ENCODE results near the gene OSCAR.

GRCh38 chr19:54128796-54129616 is 28.4 kb upstream of the OSCAR start:
- TF ChIP-seq POLR2A (IDR thresholded peaks at IDR 0.05; ENCODE audit: low read depth, low read length) (no peak), CTCF (IDR thresholded peaks at IDR 0.05 in 2 of 3, conservative IDR thresholded peaks at IDR 0.05 in 1 of 3; ENCODE audit: control insufficient read depth in 2 of 3, extremely low read depth in 1 of 3, insufficient read depth in 1 of 3, low read depth in 3 of 3, low read length in 3 of 3) (no peak), ATF2 (IDR thresholded peaks at IDR 0.05; ENCODE audit: low read length) (no peak), TCF3 (IDR thresholded peaks at IDR 0.05; ENCODE audit: borderline replicate concordance, insufficient read depth, low read depth, low read length) (no peak), LARP7 (IDR thresholded peaks at IDR 0.05) (no peak), CBX5 (IDR thresholded peaks at IDR 0.05; ENCODE audit: low read depth) (no peak), RCOR1 (conservative IDR thresholded peaks at IDR 0.05; ENCODE audit: low read depth, low read length) (no peak), NFYB (IDR thresholded peaks at IDR 0.05; ENCODE audit: insufficient read depth, low read depth, low read length) (no peak), ATF3 (IDR thresholded peaks at IDR 0.05; ENCODE audit: borderline replicate concordance, extremely low read depth, low read depth, low read length) (no peak), ZBTB33 (IDR thresholded peaks at IDR 0.05) (no peak), EP300 (IDR thresholded peaks at IDR 0.05; ENCODE audit: borderline replicate concordance in 1 of 2, control insufficient read depth in 1 of 2, low read depth in 2 of 2, low read length in 2 of 2) (no peak), ZBTB11 (CRISPR knock-in tag; IDR thresholded peaks at IDR 0.05) (no peak), CREM (IDR thresholded peaks at IDR 0.05; ENCODE audit: low read depth) (no peak)
